Endothelial cell (in vitro differentiated cells): ENCODE data around the gene WBP1. TPM values are rescaled to one million over a fixed set of nuclear protein-coding genes. Genes with fewer than 3 reads are reported as not detected.

ENCODE experiments used
- DNase-seq: peaks from one replicate; pipeline ENCODE4 v3.0.0; 2021; ENCODE audit warnings: low spot score
- H3K27ac Mint-ChIP-seq: one replicate; pipeline ENCODE4 v1.8.0; 2021; ENCODE audit warnings: mixed read lengths, inconsistent platforms; ENCODE audit not compliant: unreplicated experiment
- H3K27me3 Mint-ChIP-seq: one replicate; pipeline ENCODE4 v1.8.0; 2021; ENCODE audit warnings: mild to moderate bottlenecking, moderate library complexity, mixed read lengths, inconsistent platforms; ENCODE audit not compliant: unreplicated experiment
- H3K36me3 Mint-ChIP-seq: one replicate; pipeline ENCODE4 v1.8.0; 2021; ENCODE audit warnings: mild to moderate bottlenecking, low read depth, mixed read lengths, inconsistent platforms; ENCODE audit not compliant: unreplicated experiment
- H3K4me1 Mint-ChIP-seq: one replicate; pipeline ENCODE4 v1.8.0; 2021; ENCODE audit warnings: mild to moderate bottlenecking, mixed read lengths, inconsistent platforms; ENCODE audit not compliant: unreplicated experiment
- H3K4me3 Mint-ChIP-seq: one replicate; pipeline ENCODE4 v1.8.0; 2021; ENCODE audit warnings: mild to moderate bottlenecking, mixed read lengths, inconsistent platforms; ENCODE audit not compliant: unreplicated experiment
- H3K9me3 Mint-ChIP-seq: one replicate; pipeline ENCODE4 v1.8.0; 2021; ENCODE audit warnings: mixed read lengths, inconsistent platforms; ENCODE audit not compliant: unreplicated experiment
- total RNA-seq: library from RNA; stranded (reverse); fragmentation: NEBNext Ultra II Directional; extraction: Animal tissue kit (Norgen Biotek cat#: 25700); gene quantifications from one replicate; pipeline ENCODE4 v1.2.1, GENCODE V29; 2021; ENCODE audit not compliant: unreplicated experiment
- TF ChIP-seq, protein P1 (sequence below): fragments of 200-600 bp; sonication (generic); IDR thresholded peaks from one replicate; pipeline ENCODE4 v1.5.0; 2021; ENCODE audit warnings: antibody characterized with exemption; ENCODE audit not compliant: unreplicated experiment

Gene WBP1
- total RNA-seq, 1 donor from 2014 or later, result 76.8 TPM

DNA sequence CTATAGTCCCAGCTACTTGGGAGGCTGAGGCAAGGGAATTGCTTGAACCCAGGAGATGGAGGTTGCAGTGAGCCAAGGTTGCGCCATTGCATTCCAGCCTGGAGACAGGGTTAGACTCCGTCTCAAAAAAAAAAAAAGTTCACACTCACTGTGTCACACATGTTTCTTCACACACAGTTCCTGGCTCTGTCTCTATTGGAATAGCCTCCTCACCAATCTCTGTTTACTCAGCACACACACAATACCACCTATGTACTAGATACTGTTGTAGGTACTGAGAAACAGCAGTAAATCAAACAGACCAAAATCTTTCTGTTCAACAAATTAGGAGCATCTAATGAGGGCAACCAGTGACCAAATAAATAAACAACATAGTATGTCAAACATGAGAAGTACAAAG, 27.9 kb downstream of the WBP1 start:
- Mint-ChIP-seq H3K27me3 (peaks cover 12% of the 10 kb centered on the region), H3K4me3 (no peak overlapping the region), H3K27ac (no peak overlapping the region), H3K36me3 (peaks cover 19% of the 10 kb centered on the region), H3K9me3 (no peaks in the 10 kb centered on the region), H3K4me1 (peaks cover 9% of the 10 kb centered on the region)
- no peak for DNase-seq
- TF ChIP-seq, protein P1, sequence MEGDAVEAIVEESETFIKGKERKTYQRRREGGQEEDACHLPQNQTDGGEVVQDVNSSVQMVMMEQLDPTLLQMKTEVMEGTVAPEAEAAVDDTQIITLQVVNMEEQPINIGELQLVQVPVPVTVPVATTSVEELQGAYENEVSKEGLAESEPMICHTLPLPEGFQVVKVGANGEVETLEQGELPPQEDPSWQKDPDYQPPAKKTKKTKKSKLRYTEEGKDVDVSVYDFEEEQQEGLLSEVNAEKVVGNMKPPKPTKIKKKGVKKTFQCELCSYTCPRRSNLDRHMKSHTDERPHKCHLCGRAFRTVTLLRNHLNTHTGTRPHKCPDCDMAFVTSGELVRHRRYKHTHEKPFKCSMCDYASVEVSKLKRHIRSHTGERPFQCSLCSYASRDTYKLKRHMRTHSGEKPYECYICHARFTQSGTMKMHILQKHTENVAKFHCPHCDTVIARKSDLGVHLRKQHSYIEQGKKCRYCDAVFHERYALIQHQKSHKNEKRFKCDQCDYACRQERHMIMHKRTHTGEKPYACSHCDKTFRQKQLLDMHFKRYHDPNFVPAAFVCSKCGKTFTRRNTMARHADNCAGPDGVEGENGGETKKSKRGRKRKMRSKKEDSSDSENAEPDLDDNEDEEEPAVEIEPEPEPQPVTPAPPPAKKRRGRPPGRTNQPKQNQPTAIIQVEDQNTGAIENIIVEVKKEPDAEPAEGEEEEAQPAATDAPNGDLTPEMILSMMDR, result no peak

DNA sequence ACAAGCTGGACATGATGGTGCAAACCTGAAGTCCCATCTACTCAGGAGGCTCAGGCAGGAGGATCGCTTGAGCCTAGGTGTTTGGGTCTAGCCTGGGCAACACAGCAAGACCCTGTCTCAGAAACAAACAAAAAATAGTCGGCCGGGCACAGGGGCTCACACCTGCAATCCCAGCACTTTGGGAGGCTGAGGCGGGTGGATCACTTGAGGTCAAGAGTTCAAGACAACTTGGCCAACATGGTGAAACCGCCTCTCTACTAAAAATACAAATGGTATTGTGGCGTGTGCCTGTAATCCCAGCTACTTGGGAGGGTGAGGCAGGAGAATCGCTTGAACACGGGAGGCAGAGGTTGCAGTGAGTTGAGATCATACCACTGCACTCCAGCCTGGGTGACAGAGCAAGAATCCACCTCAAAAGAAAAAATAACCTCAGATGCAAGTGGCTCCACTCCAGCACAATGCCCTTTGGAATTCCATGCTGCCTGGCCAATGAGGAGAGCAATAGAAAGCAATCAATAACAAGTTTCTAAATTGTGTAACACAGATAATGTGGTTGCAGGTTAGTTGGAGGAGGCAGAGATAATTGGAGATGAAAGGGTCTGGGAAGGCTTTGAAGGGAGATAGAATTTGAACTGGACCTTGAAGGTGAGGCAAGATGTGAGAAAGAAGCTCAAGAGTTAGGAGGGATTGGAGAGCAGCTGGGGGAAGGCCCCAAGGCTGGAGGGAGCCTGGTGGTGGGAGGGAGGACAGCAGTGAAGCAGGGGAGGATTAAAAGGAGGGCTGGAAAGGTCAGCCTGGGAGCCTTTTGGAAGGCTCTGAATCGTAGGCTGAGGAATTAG, 30.6 kb downstream of the WBP1 start:
- peak overlapping the region; percentile 19 for H3K27ac Mint-ChIP-seq
- DNase-seq, result no peak
- H3K36me3 Mint-ChIP-seq, result peaks cover 34% of the 10 kb centered on the region
- TF ChIP-seq, protein P1, result no peak
- H3K4me1 Mint-ChIP-seq, result no peaks in the 10 kb centered on the region
- peaks cover 11% of the 10 kb centered on the region for H3K27me3 Mint-ChIP-seq
- H3K9me3 Mint-ChIP-seq, result no peaks in the 10 kb centered on the region
- H3K4me3 Mint-ChIP-seq, result no peak overlapping the region

DNA sequence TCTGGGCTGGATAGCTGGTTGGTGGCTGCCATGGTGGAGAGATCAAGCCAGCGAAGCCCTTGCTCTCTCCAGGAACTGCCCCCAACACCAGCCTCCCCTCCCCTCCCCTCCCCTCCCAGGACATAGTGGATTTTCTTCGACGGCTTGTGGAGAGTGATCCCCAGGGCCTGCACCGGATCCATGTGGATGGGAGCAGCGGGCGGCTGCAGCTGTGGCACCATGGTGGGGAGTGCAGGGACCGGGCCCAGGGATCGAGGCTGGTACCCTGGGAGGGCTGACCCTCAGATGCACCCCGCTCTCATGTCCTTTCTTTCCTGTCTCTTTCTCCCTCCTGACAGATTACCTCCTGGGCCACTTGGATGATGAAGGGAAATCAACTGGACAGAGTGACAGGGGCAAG, 31.7 kb downstream of the WBP1 start:
- no peak for DNase-seq
- H3K36me3 Mint-ChIP-seq, result peaks cover 39% of the 10 kb centered on the region
- no peak overlapping the region for H3K27ac Mint-ChIP-seq
- peaks cover 11% of the 10 kb centered on the region for H3K27me3 Mint-ChIP-seq
- no peaks in the 10 kb centered on the region for H3K4me1 Mint-ChIP-seq
- no peak overlapping the region for H3K4me3 Mint-ChIP-seq
- no peaks in the 10 kb centered on the region for H3K9me3 Mint-ChIP-seq
- TF ChIP-seq, protein P1, result no peak

DNA sequence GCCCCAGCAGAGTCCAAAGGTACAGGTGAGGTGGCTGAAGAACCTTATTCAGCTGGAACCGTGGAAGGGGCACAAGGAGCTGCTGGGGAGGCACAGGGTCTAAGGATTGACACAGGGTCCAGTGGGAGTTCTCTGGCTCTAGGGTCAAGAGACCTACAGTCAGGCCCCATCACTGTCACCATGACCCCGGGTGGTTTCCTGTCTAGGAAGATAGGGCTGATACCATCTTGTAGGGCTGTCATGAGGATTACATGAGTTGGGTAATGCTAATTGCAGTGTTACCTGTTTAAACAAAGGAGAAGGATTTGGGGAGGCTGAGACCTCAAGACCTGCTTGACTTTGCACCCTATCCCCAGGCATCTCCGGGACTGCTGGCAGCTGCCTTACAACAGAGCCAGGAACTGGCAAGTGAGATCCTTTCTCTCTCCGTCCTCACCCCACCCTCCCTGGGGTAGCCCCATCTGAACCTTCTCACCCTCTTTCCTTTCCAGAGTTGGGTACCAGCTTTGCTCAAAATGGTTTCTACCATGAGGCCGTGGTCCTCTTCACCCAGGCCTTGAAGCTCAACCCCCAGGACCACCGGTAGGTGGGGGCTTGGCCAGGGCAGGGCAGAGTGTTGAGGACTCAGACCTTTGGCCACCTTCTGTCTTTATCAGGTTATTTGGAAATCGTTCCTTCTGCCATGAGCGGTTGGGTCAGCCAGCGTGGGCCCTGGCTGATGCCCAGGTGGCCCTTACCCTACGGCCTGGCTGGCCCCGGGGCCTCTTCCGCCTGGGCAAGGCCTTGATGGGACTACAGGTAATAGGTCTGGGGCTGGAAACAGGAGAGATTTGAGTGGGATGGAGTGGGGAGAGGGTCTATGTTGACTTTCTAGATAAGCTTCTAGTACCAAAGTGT, 33.7 kb downstream of the WBP1 start:
- Mint-ChIP-seq H3K4me1 (no peaks in the 10 kb centered on the region), H3K36me3 (peaks cover 39% of the 10 kb centered on the region), H3K9me3 (no peaks in the 10 kb centered on the region), H3K4me3 (peak overlapping the region; percentile 63), H3K27ac (peak overlapping the region; percentile 10), H3K27me3 (peaks cover 13% of the 10 kb centered on the region)
- DNase-seq, result no peak
- TF ChIP-seq, protein P1, result no peak

DNA sequence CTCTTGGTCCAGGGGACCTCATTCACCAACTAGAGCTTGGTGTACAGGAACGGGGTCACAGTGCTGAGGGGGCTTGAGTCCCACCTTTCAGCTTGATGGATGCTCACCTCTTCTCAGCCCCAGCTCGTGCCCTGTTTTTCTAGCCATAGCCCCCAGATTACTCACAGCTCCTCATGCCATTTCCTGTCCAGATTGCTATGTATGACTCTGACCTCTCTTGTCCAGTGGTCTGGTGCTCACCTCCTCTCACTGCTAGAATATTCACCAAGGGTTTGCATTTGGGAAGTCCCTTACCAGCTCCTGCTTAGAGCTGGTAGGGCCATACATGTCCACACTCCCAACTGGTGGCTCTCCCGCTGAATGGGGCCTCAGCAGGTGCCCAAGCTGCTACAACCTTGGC, 35.3 kb downstream of the WBP1 start:
- H3K36me3 Mint-ChIP-seq, result peaks cover 39% of the 10 kb centered on the region
- H3K27ac Mint-ChIP-seq, result no peak overlapping the region
- peaks cover 7% of the 10 kb centered on the region for H3K4me1 Mint-ChIP-seq
- no peaks in the 10 kb centered on the region for H3K9me3 Mint-ChIP-seq
- peaks cover 22% of the 10 kb centered on the region for H3K27me3 Mint-ChIP-seq
- DNase-seq, result no peak
- TF ChIP-seq, protein P1, result no peak
- H3K4me3 Mint-ChIP-seq, result peak overlapping the region; percentile 39
